SHP77 treated with DMSO at 0.1 percent for 48 hours (cell line): ENCODE data around the gene ALDOC.

ENCODE experiments used
- DNase-seq: peaks from one replicate; lab custom pipeline; 2025; lab: John Stamatoyannopoulos, UW

Gene ALDOC

GRCh38 chr17:28532050-28532960 is 44.4 kb downstream of the ALDOC start:
- DNase-seq, result no peak

DNA sequence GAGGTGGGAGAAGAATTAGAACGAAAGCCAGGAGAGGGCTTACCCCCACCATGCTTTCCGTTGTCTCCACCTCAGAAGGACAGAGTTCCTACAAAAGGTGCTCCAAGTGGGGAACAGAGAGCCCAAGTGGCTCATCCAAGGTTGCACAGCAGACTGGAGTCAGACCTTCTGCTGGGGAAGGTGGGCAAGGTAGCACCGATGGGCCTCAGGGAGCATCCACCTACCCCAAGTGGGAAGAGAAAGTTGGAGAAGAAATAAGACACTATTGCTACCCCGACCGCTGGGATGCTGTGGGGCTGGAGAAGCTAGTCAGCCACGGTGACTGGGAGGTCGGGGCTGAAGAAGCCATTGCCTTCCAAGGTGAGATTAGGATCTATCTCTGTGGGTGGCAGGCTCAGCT is 45.8 kb downstream of the ALDOC start:
- DNase-seq, result no peak

DNA sequence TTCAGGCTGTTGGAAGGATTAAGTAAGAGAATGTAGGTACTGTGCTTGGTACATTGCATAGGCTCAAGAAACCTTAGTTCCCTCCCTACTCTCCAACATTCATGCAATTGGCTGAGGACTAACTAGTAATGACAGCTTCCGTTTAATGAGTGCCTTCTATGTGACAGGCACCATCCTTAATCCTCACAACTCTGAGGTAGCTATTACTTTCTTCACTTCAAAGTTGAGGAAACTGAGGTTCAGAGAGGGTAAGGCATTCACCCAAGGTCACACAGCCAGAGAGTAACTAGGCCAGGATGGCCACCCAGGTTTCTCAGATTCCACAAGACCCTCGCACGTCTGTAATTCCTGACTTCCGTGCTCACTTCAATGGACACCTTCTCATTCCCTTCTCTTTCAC is 46.4 kb downstream of the ALDOC start:
- no peak for DNase-seq

DNA sequence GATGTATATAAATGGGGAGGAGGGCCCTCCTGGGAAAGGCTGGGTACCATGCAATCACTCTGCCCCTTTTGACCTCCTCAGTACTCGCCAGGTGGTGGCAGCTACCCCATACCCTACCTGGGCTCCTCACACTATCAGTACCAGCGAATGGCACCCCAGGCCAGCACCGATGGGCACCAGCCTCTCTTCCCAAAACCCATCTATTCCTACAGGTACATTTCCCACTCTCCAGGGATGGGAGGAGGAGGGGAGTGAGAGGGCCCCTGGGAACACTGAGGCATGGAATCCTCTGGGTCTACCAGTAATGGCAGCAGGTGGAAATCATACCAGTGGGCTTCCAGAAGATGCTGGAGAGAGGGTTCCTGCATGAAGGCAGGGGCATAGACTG is 47.7 kb downstream of the ALDOC start:
- no peak for DNase-seq

- no peak for DNase-seq
Measured at GRCh38 chr17:28528327-28529012, 48.2 kb downstream of the ALDOC start.

- DNase-seq, result no peak
Measured at GRCh38 chr17:28527859-28528258, 48.8 kb downstream of the ALDOC start.

DNA sequence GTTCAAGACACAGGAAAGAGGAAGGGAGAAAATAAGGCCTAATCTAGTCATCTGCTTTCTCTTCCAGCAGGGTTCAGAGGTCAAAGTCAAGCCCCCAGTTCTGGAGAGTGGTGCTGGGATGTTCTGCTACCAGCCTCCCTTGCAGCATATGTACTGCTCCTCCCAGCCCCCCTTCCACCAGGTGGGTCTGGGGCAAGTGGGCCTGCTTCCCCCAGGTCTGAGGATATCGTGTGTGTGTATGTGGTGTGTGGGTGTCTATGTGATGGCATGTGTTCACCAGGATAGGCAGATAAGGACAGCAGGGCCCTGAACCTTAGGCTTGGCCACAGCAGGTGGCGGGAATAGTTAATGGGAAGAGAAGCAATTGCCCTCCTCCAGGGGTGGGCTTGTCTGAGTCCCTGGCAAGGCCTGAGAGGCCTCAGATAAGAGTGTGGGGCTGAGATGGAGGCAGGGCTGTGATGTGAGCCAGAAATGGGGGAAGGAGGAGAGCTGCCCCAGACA is 49.5 kb downstream of the ALDOC start:
- DNase-seq, result no peak

GRCh38 chr17:28526381-28526780 is 50.3 kb downstream of the ALDOC start:
- no peak for DNase-seq

DNA sequence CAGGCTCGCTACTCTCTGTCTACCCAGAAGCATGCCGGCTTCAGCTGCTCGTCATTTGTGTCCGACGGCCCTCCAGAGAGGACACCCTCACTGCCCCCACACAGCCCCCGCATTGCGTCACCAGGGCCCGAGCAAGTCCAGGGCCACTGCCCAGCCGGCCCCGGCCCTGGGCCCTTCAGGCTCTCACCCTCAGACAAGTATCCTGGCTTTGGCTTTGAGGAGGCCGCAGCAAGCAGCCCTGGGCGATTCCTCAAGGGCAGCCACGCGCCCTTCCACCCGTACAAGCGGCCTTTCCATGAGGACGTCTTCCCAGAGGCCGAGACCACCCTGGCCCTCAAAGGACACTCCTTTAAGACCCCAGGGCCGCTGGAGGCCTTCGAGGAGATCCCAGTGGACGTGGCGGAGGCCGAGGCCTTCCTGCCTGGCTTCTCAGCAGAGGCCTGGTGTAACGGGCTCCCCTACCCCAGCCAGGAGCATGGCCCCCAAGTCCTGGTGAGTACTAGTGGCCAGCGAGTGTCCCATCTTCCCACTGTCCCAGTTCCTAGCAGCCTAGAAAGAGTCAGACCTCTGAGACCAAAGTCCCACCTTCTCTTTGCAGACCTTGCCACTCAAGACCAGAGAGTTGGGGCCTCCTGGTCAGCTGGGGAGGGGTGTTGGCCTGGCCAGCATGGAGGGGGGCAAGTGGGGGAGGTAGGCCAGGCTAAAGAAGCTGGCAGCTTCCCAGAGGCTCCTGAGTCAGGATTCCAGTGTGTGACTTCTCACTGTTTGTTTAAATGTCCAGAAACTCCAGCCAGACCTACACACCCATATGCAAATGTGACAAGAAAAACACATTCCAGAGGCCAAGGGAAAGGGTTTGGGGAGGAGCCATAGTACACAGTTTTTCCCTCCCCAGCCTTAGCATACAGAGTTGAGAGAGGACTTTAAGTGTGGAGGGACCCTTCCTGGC is 51.9 kb downstream of the ALDOC start:
- no peak for DNase-seq

DNA sequence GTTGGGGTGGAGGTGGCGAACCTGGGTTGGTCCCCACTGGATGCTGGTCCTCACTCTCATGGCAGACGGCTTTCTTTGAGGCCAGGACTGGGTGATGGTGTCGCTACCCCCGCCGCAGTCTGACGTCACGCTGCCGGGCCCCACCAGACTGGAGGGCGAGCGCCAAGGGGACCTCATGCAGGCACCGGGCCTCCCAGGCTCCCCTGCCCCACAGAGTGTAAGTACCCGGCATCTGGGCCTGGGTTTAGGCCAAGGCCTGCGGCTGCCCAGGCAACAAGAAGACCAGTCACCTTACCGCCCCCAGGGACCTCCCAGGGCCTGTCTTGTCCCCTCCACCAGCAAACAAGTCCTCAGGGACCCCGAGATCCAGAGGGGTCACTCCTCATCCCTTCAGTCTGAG is 52.8 kb downstream of the ALDOC start:
- no peak for DNase-seq

GRCh38 chr17:28523186-28523585 is 53.5 kb downstream of the ALDOC start:
- DNase-seq, result no peak
